AG10803 (cell line): ENCODE measurements around the gene RAMACL.

Experiments
- DNase-seq: peaks from one replicate; pipeline ENCODE4 v3.0.0; 2010; ENCODE audit warnings: low read depth
- H3K4me3 ChIP-seq: 2 replicates; pipeline ENCODE4 v1.5.1; 2011; ENCODE audit warnings: mild to moderate bottlenecking, low read length, control low read depth
- TF ChIP-seq, protein P1 (sequence below): conservative IDR thresholded peaks from 2 replicates; pipeline ENCODE4 v1.5.1; 2011; ENCODE audit warnings: mild to moderate bottlenecking, low read length, control low read depth, inconsistent platforms

Gene RAMACL

DNA sequence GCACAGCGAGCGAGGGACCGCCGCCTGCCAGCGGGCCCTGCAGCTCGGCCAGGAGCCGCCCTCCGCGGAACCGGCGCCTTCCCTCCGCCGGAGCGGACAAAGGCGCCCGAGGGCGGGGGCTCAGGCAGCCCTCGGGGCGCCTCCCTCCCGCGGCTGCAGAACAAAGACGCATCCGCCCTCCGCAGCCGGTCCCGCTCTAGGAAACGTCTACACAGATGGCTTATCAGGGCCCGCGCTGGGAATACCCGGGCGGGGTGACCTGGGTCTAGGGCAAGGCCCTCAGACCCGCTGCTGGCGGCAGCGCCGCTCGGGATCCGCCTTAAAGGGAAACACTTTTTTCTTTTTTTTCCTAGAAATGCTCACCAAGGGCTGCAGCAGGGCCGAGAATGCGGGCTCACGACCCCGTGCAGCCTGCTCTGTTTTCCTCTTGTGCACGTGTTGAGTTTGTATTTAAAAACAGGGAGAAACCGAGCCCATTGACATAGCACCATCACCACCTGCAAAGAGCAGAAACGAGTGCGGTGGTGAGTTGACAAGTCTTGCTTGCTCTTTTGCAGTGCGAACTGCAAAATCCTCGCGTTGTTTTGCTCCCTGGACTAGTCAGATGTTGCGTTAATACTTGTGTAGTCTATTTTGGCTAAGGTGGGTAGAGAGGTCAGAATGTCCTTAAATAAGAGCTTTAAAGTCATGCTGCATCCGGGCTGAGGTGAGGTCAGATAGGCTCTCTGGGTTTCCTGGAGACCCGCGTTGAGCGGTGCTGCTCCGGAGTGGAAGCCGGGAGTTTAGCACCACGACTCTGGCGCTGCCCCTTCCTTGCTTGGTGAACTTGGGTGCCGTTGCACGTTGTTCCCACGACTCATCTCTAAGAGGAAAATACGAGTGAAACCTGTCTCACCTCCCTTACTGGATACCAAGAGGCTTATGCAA lies 41.7 kb upstream of the RAMACL start:
- peak overlapping the region; percentile 65 for H3K4me3 ChIP-seq
- TF ChIP-seq, protein P1, sequence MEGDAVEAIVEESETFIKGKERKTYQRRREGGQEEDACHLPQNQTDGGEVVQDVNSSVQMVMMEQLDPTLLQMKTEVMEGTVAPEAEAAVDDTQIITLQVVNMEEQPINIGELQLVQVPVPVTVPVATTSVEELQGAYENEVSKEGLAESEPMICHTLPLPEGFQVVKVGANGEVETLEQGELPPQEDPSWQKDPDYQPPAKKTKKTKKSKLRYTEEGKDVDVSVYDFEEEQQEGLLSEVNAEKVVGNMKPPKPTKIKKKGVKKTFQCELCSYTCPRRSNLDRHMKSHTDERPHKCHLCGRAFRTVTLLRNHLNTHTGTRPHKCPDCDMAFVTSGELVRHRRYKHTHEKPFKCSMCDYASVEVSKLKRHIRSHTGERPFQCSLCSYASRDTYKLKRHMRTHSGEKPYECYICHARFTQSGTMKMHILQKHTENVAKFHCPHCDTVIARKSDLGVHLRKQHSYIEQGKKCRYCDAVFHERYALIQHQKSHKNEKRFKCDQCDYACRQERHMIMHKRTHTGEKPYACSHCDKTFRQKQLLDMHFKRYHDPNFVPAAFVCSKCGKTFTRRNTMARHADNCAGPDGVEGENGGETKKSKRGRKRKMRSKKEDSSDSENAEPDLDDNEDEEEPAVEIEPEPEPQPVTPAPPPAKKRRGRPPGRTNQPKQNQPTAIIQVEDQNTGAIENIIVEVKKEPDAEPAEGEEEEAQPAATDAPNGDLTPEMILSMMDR = no peak
- DNase-seq = peak; percentile 29

DNA sequence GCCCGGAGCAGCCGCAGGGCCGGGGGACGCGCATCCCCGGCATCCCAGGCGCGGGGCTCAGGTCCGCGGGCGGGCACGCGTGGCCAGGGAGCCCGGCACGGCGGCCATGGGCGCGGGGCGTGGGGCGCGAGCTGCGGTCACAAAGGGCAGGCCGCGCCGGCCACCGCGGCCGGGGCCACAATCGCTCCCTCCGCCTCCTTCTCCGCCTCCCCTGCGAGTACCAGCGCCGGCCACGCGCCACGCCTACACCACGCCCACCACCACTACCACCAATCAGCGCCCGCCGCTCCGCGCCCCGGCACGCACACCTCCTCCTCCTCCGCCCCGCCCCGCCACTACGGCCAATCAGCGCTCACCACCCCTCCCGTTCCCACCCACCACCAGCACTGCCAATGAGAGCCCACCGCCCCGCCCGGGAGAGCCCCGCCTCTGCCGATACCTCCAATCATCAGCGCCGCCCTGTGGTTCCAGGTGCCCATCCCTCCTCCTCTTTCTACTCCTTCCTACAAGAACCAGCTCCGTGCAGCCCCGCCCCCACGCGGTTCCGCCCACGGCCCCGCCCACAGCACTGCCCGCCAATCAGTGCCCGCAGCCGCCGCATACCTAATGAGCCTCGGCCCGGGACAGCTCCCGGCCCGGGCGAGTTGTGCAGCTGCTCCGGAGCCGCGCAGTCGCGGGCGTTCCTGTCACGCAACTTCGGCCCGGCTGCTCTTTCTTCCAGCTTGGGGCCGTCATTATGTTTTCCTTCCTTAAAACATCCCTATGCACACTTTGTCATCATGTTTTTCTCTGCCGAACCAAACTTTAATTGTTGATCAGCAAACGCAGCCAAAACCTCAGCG lies 40.8 kb upstream of the RAMACL start, which contains the start of gene RPS6KA2:
RPS6KA2 (minus strand) TSS at position 219 of the 842 bp plus-strand sequence. CDS start 232 bp downstream, outside the sequence.
- peak within 1 kb of the TSS; percentile 86 for H3K4me3 ChIP-seq
- TF ChIP-seq, protein P1 = no peak
- peak; percentile 100 for DNase-seq

DNA sequence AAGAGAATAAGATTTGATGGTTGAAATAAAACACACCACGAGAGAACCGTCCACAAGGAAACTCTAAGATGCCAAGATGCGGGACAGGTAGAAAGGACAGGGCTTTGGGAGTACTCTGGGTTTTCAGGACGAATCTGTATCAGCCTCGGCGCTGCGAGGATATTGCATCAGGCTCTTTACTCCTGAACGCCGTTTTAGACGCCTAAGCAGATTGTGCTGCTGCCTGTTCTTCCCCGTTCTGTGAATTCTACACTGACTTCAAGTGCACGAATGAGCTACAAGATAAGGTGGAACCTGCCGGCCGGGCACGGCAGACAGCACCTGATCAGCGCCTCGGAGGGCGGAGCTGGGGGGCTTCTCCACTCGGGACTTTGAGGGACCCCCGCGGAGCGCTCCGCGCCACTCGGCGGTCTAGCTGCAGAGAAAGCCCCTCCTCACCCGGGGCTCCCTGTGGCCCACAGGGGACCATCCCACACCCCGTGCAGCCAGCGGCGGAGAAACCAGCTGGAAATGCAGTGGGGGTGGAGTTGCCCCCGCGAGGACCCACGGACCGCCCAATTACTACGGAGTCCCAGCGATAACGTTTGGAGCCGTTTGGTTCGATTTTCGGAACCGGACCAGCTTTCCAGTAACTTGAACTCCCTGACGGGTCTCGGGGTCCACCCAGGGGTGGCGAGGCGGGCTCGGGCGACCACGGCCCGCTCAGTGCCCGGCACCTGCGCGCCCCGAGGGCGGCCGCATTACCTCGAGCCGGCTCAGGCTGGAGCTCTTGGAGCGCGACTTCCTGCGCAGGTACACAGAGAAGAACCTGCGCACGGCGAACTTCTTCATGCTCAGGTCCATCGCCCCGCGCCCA lies 39.9 kb upstream of the RAMACL start:
- peak; percentile 48 for DNase-seq
- H3K4me3 ChIP-seq = peak overlapping the region; percentile 86
- TF ChIP-seq, protein P1 = no peak

DNA sequence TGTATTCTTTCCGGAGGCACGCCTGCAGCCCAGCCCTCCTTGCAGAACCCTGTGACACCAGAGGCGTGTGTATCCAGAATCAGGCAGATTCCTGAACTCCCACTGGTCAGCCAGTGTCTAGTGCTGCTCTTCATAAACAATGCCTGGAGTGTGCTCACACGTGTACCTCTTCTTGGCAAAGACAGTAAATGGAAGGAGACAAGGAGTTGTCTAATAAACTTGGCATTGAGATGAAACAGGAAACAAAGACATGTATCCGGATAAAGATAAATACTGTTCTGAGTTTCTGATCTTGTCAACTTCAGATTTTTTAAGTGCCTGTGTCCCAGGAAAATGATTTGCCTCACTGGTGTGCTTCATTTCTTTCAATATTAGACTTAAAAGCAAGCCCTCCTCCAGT lies 38.9 kb upstream of the RAMACL start:
- TF ChIP-seq, protein P1 = no peak
- H3K4me3 ChIP-seq = peak overlapping the region; percentile 86
- peak; percentile 39 for DNase-seq

DNA sequence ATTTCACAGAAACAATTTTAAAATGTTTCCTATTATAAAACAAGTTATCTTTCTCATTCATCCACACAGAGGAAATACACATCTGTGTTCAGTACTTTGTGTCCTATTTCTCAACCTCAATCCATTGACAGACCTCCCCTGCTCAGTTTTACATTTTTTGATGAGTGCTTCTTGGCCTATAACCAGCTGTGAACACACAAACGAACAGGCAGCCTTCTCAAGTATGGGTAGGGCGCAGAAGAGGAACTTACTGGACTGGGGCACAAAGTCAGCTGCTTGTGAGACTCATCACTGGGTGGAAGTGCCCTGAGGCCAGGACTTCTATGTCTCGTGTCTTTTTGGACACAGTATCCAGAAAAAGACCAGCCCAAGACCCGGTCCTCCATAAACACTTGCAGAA lies 37.8 kb upstream of the RAMACL start:
- TF ChIP-seq, protein P1 = no peak
- H3K4me3 ChIP-seq = no peak overlapping the region
- peak; percentile 92 for DNase-seq

DNA sequence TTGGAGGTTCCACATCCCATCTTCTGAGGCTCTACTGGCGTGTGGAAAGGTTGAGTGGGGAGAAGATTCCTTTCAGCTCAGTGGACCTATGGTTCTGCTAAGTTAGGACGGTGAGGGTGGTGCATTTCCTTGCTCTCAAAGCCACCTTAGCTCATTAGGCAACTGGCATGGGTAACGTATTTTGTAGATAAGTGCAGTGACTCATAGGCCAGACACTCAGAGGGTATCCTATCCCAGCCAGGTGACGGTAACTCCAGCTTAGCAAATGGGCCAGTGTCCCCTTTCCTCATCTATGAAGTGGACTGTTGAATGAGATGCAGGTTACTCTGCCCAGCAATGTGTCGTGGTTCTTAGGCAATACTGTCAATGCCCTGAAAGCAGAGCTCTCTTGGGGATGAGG lies 36.8 kb upstream of the RAMACL start:
- no peak overlapping the region for H3K4me3 ChIP-seq
- no peak for DNase-seq
- TF ChIP-seq, protein P1 = no peak
